Activated CD8-positive, alpha-beta memory T cell treated with anti-CD3 and anti-CD28 coated beads for 36 hours (primary cell): ENCODE results near the gene CCDC148. TPM values are rescaled to one million over a fixed set of nuclear protein-coding genes. Genes with fewer than 3 reads are reported as not detected.

ENCODE experiments used
- CTCF ChIA-PET: fragments of 350-600 bp; sonication (Branson Sonifier 250); formaldehyde crosslinking; loops from one replicate; lab custom pipeline; 2021; ENCODE audit warnings: antibody characterized with exemption; lab: Charles Lee
- POLR2A ChIA-PET: fragments of 350-600 bp; sonication (Branson Sonifier 250); formaldehyde crosslinking; loops from one replicate; lab custom pipeline; 2021; ENCODE audit warnings: antibody characterized with exemption; lab: Charles Lee
- total RNA-seq, 2 experiments: library from RNA; stranded (reverse); gene quantifications; one replicate each; pipeline ENCODE4 v1.2.3, GENCODE V29; 2021

CCDC148 gene
- not detected for total RNA-seq

DNA sequence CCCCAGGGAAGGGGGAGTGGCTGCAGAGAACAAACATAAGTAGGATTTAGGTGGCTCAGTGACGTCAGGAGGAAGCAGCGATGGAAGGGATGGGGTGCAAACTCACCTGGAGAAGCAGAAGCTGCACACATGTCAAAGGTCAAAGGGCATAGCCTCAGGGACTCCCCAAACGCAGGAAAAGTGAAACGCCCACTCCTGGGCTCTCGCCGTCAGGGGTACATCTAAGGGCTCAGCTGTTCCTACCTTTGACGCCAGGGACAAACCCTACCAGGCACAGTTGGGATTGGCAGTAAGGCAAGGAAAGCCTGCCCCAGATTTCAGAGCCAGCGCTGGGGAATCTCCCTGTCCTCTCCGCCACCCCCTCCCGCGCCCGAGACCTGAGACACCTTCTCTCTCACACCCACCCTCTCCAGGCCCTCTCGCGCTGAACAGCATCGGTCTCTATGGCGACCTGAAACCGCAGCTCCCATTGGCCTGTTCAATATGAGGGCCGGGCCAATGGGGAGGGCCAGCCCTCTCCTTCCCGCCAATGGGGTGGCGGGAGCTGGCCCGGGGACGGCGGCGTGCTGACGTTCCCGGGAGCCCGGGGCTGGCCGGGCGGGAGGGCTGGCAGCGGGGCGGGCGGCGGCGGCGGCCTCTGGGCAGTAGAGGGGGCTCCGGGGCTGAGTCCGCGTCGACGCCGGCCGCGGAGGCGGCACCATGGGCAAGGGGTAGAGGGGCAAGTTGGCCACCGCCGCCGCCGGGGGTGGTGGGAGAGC is at the start of gene CCDC148, which contains the start of gene PKP4:
TSS of gene CCDC148 (minus strand) at position 445 of the 758 bp plus-strand sequence. CDS start at position 131, 314 bp downstream.
TSS of gene PKP4 (plus strand) at position 644 of the 758 bp plus-strand sequence. CDS start 76,233 bp downstream, outside the sequence.
- ChIA-PET POLR2A (interaction anchor here (0.5 kb wide), 1 partner anchor 834 kb away, joined by 3 read pairs; no protein-coding TSS in a partner anchor), CTCF (interaction anchor here (1.2 kb wide), 1 partner anchor 9 kb away, joined by 3 read pairs; no protein-coding TSS in a partner anchor)

GRCh38 chr2:158505448-158505934 is 48.9 kb upstream of the CCDC148 start:
- CTCF ChIA-PET: no interaction called here

DNA sequence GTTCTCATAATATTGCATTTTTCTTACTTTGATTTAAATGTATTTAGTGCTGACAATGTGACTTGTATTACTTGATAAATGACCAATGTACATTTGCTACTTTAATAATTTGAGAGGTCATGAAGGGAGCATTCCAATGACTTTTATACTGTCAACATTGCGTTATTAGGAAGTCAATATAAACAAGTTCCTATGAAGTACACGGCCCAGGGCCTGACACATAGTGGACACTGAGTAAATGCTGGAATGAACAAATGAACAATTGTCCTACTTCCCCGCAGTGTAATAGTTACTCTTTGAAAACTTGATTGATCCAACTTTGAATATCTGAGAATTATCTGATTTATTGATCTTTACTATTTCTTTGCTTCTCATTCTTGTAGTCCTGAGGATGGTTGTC is 47.5 kb upstream of the CCDC148 start:
- POLR2A ChIA-PET: no interaction called here
- CTCF ChIA-PET: no interaction called here

More at GRCh38 chr2:158505448-158505934, 48.9 kb upstream of the CCDC148 start:
- POLR2A ChIA-PET: no interaction called here

DNA sequence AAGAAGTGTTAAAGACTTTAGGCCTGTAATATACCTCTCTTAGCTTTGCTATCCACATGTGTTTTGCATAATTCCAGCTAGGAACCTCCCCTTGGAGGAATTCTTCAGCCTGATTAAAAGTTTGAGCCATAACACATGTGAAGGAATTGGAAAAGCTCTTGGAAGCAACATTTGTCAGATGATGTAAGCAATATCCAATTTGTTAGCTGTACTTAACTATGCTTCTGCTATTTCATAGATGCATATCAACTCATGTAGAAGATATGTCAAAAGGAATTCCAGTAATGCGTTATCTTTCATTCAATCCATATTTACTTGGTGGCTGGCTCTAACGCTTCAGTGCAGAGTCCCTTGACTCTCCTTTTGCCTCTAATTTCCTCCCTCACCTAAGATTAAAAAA is 46.4 kb upstream of the CCDC148 start:
- POLR2A ChIA-PET: no interaction called here
- CTCF ChIA-PET: no interaction called here

DNA sequence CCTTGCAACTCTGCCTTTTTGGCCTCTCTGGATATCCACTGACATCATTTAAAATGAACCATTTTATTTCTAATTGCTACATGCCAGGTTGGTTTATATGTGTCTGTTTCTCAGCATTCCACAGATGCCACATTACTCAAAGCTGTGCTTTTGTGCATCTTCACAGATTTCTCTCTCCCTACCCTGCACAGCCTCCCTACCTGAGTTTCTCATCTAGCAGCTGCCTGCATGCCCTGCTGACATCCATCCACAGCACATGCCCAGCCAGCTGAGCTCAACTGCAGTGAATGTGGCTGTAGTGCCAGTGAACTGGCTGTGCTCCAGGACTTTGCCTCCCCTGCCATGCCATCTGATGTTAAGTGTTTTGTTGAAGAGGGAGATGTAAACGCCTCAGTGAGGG is 44.7 kb upstream of the CCDC148 start:
- ChIA-PET CTCF (no interaction called here), POLR2A (no interaction called here)

GRCh38 chr2:158500333-158500732 is 43.8 kb upstream of the CCDC148 start:
- CTCF ChIA-PET: no interaction called here
- POLR2A ChIA-PET: no interaction called here

GRCh38 chr2:158499383-158499782 is 42.8 kb upstream of the CCDC148 start:
- ChIA-PET POLR2A (no interaction called here), CTCF (no interaction called here)

DNA sequence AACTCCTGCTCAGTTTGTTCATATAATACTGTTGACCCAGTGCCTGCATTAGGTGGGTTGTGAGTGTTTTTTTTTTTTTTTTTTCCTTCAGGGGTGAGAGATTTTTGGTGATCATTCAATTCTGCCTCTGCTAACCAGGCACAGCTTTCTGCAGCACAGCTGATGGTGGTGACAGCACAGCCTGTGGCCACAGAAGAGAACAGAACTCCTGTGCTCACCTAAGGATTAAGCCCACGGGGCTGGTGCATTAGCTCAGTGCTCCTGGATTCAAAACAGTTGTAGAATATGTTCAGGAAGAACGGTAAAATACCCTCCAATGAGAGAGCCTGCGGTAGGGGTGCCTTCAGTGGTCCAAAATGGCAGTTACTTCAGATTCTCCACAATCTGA is 42.2 kb upstream of the CCDC148 start:
- ChIA-PET POLR2A (no interaction called here), CTCF (no interaction called here)

DNA sequence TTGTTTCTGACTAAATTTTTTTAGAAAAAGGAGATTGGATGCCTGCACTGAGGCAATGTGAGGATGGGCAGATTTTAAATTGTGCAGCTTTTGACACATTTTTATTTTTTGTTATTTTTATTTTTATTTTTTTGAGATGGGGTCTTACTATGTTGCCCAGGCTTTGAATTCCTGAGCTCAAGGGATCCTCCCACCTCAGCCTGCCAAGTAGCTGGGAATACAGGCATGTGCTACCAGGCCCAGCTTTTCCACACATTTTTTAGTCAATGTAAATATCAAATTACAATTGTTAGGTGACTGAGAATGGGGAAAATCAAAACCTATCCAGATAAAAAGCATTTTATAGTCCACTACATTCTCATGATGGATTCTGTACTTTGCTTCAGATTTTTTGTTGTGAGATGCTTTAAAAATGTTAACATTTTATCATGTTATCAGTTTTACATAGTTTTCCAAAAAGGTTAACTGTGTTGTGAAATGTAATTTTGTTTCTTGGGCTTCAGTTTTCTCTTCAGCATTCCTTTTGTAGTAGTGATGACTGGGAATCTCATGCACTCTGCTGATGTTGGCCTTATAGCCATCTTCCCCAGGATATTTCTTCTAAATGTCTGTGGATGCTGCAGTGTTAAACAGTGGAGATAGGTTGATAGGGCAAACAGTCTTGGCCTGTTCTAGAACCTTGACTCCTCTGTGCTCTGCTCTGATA is 41.6 kb upstream of the CCDC148 start:
- ChIA-PET CTCF (no interaction called here), POLR2A (no interaction called here)

DNA sequence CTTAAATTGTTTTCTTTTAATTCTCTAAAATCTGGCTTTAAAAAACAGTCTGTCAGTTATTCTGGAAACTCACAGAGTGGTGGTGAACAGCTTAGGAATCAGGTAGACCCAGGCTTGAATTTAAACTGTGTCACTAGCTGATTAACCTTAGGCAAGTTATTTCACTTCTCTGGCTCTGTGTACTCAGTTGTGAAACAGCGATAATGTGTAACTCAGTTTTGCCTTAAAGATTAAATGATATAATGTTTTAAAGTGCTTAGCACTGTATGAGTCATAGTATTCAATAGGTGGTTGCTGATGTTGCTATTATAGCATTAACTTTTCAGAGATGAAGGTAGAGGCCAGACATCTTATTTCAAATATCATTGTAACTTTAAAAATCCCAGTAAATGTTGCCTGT is 40.9 kb upstream of the CCDC148 start:
- ChIA-PET POLR2A (no interaction called here), CTCF (no interaction called here)

DNA sequence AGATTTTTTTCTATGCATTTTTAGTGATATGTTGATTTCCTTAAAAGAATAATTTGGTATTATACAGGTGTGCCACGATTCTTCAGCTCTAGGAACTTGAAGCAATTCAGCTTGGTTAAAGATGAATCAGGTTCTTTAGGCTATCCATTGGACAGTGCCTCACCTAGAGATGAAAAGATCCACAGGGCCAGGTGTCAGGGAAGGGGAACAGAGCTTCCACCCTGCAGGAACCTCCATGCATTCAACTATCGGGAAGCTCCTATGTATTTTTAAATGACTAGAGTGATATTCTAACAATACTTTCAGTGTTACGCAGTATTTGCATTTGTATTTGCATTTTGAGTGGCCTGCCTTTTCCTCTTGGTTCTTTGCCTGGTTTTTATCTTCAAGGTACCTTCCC is 40.4 kb upstream of the CCDC148 start:
- POLR2A ChIA-PET: no interaction called here
- CTCF ChIA-PET: no interaction called here

DNA sequence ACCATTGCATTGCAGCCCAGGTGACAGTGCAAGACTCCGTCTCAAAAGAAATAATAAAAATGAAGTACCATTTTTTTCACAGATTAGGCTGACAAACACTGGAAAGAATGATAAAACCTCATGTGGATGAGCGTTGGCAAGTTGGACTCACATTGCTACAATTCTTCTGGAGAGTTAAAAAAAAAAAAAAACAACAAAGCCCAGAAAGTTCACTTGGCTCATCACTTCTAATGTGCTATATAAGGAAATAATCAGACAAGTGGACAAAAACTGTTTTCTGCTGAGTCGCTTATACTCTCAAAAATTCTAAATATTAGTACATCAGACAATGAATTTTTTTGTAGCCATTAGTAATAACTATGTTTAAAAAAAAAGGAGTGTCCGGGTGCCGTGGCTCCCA is 38.6 kb upstream of the CCDC148 start:
- ChIA-PET CTCF (no interaction called here), POLR2A (no interaction called here)

GRCh38 chr2:158493458-158493857 is 36.9 kb upstream of the CCDC148 start:
- ChIA-PET CTCF (no interaction called here), POLR2A (no interaction called here)

DNA sequence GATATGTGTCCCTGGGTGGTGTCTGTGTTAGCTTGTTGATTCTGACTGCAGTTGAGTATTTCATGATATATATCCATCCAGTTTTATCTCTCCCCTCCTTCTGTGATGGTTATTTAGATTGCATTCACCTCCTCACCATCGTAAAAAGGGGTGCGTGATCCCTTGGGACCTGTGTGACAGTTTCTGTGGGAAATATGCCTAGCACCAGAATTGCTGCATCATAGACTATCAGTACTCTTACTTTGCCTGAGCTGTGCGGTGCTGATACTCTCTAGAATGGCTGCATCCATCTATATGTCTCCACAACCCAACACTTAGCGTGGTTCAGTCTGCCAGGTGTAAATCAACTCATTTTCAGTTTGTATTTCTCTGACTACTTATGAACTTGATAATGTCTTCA is 34.5 kb upstream of the CCDC148 start:
- CTCF ChIA-PET: no interaction called here

DNA sequence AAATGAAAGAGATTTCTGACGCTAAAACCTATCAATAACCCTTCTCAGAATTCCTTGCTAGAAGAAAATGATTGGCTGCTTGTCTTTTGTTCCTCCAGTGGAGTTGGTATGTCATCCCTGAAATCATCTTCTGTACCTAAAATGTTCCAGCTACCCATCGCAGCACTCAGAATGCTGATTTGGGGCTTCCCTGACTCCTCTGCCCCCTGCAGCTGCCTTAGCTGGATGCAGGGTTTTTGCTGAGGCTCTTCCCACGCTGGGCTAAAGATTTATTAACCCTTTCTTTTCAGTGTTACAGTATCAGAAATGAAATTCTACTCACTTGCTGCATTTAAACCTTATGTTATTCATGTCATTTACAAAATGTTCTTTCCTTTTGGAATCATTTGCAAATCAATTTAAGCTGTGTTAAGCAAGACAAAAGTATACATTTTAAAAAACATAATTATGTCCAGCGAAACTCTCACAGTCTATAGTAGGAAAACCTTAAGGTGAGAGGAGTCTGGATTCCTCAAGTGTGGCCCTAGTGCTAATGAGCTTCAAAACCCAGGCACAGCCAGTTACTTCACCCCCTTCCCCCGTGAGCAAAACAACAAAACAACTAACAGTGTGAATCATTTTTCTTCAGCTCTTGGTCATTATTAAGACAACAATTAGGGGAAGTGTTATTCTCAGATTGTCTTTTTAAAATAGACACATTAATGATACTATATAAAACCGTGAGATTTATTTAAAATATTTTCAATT is 33.0 kb upstream of the CCDC148 start:
- ChIA-PET CTCF (no interaction called here), POLR2A (no interaction called here)

More for the DNA sequence above, 34.5 kb upstream of the CCDC148 start:
- POLR2A ChIA-PET: no interaction called here

DNA sequence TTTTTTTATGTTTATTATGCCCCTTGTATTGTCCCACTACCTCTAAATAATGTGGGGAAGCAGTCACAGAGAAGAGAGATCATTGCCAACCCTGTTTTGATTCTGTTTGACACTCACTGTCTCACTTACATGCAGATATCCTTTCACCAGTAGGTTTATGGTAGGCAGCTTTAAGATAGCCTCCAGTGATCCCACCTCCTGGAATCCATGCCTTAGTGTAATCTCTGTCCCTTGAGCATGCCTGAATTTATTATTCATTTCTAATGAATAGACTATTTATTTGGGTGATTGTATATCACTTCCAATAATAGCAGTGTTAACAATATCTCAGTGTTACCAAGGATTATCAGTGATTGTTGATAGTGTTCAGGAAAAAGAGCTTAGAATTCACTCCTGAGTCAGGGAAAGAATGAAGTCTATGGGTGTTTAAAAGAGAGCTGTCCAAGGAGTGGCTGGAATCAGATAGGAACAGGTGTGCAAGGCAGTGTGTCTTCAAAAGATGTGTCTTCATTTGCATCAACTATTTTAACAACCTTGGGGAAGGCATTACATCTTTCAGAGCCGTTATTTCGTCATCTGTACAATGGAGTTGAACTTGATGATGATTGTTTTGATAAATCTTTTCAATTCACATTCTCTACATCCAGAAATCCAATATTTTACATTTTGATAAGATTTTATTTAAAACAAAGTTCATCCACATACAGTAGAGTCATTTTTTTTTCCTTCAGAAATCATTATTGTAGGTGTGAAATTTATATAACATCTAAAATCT is 32.1 kb upstream of the CCDC148 start:
- CTCF ChIA-PET: no interaction called here
- POLR2A ChIA-PET: no interaction called here

DNA sequence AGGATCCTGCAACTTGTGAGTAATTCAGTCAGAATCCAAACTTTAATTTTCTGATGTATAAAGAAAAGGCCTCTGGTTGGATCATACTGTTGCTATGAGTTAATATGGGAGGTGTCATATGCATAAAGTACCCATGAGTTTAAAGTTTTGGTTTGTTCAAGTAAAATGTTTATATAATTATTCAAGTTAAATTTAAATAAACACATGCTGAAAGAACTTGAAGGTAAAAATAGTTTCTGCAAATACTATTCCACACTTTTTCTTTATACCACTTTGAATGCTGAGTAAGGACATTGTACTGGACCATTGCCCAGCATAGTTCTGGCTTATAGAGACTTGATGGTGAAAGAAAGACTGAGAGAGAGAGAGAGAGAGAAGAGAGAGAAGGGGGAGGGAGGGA is 30.9 kb upstream of the CCDC148 start:
- CTCF ChIA-PET: no interaction called here

GRCh38 chr2:158486970-158487325 is 30.4 kb upstream of the CCDC148 start:
- CTCF ChIA-PET: no interaction called here

More for the DNA sequence above, 30.9 kb upstream of the CCDC148 start:
- POLR2A ChIA-PET: no interaction called here

More at GRCh38 chr2:158486970-158487325, 30.4 kb upstream of the CCDC148 start:
- POLR2A ChIA-PET: no interaction called here
